ENCODE measurements around the gene SPATS2L.

Gene SPATS2L

GRCh38 chr2:200305797-200306195 is 697 bp upstream of the SPATS2L start:
- no peak for DNase-seq (ENCODE audit: low read depth)
- TF ChIP-seq CTCF (IDR thresholded peaks at IDR 0.05; ENCODE audit: low read depth, low read length) (no peak), MAX (IDR thresholded peaks at IDR 0.05; ENCODE audit: low read depth, low read length) (no peak), MYC (IDR thresholded peaks at IDR 0.05; ENCODE audit: low read depth, low read length) (no peak), POLR2A (IDR thresholded peaks at IDR 0.05; ENCODE audit: extremely low read depth, insufficient read length) (no peak)
- peak overlapping the region; percentile 59 for H3K4me3 ChIP-seq (ENCODE audit: low read depth, low read length)

GRCh38 chr2:200306931-200307723 is 634 bp downstream of the SPATS2L start:
- peak; percentile 61 for DNase-seq (ENCODE audit: low read depth)
- no peak for TF ChIP-seq POLR2A (IDR thresholded peaks at IDR 0.05; ENCODE audit: extremely low read depth, insufficient read length)
- TF ChIP-seq CTCF (IDR thresholded peaks at IDR 0.05; ENCODE audit: low read depth, low read length), result no peak
- no peak for TF ChIP-seq MYC (IDR thresholded peaks at IDR 0.05; ENCODE audit: low read depth, low read length)
- TF ChIP-seq MAX (IDR thresholded peaks at IDR 0.05; ENCODE audit: low read depth, low read length), result no peak
- H3K4me3 ChIP-seq (ENCODE audit: low read depth, low read length), result no peak overlapping the region

- TF ChIP-seq POLR2A (IDR thresholded peaks at IDR 0.05; ENCODE audit: extremely low read depth, insufficient read length) (no peak), CTCF (IDR thresholded peaks at IDR 0.05; ENCODE audit: low read depth, low read length) (no peak), MAX (IDR thresholded peaks at IDR 0.05; ENCODE audit: low read depth, low read length) (no peak), MYC (IDR thresholded peaks at IDR 0.05; ENCODE audit: low read depth, low read length) (no peak)
- no peak for DNase-seq (ENCODE audit: low read depth)
- H3K4me3 ChIP-seq (ENCODE audit: low read depth, low read length), result no peak overlapping the region
These were observed 1.4 kb downstream of the SPATS2L start for GRCh38 chr2:200307724-200308545.

GRCh38 chr2:200308546-200309295 is 2.2 kb downstream of the SPATS2L start:
- no peak overlapping the region for H3K4me3 ChIP-seq (ENCODE audit: low read depth, low read length)
- no peak for DNase-seq (ENCODE audit: low read depth)
- TF ChIP-seq POLR2A (IDR thresholded peaks at IDR 0.05; ENCODE audit: extremely low read depth, insufficient read length), result no peak
- TF ChIP-seq CTCF (IDR thresholded peaks at IDR 0.05; ENCODE audit: low read depth, low read length), result no peak
- no peak for TF ChIP-seq MAX (IDR thresholded peaks at IDR 0.05; ENCODE audit: low read depth, low read length)
- no peak for TF ChIP-seq MYC (IDR thresholded peaks at IDR 0.05; ENCODE audit: low read depth, low read length)

GRCh38 chr2:200309296-200310049 is 3.0 kb downstream of the SPATS2L start:
- no peak for TF ChIP-seq CTCF (IDR thresholded peaks at IDR 0.05; ENCODE audit: low read depth, low read length)
- H3K4me3 ChIP-seq (ENCODE audit: low read depth, low read length), result no peak overlapping the region
- no peak for DNase-seq (ENCODE audit: low read depth)
